EH (cell line): ENCODE data around the gene TCF19.
"Not testable (repeated sequence)": the region's sequence is repeated elsewhere in the genome, so short reads cannot be mapped to it uniquely, and the experiment has no call there.

ENCODE experiments used
- DNase-seq: peaks from one replicate; pipeline ENCODE4 v3.0.0-alpha.2; 2015; ENCODE audit warnings: low read depth

Gene TCF19

GRCh38 chr6:31183287-31183686 lies 24.9 kb downstream of the TCF19 start:
- not testable (repeated sequence) for DNase-seq

- DNase-seq, result not testable (repeated sequence)
Measured at GRCh38 chr6:31183859-31184258, 25.5 kb downstream of the TCF19 start.

DNA sequence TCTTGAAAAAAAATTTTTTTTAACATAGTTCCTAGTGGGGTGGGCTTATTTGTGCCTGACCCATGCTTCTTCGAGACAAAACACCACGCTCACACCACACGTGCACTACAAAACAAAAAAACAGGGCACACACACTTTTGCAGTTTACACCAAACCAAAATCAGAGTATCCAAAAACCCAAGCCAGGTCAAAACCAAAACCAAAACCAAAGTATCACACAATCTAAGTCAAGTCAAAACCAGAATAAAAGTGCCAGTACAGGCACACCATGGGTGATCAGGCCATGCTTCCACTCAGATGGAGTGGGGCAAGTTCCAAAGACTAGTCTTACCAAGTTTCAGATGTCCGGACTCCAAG lies 27.3 kb downstream of the TCF19 start:
- not testable (repeated sequence) for DNase-seq

DNA sequence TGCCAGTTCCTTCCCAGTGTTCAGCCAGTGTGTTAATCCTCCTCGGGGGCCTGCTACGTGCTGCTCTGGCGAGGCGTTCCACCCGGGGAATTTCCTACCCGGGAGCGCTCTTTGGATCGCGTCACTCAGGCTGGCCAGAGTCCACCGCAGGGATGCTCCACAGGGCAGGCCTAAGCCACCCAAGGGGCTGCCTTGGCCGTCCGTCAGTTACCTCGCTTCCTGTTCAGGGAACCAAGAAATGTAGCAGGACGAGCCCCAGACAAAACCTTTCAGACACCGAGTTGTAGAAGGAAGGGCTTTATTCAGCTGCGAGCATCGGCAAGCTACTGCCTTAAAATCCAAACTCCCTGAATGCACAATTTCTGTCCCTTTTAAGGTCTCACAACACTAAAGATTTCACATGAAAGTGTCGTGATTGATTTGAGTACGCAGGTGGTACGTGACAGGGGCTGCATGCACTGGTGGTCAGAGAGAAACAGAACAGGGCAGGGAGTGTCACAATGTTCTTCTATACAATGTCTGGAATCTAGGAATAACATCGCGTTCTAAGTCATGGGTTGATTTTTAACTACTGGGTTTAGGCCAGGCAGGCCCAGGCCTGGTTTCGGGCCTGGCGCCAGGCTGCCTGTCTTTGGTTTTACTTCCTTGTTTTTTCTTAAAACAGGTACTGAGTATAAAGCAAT lies 27.8 kb downstream of the TCF19 start:
- no peak for DNase-seq

DNA sequence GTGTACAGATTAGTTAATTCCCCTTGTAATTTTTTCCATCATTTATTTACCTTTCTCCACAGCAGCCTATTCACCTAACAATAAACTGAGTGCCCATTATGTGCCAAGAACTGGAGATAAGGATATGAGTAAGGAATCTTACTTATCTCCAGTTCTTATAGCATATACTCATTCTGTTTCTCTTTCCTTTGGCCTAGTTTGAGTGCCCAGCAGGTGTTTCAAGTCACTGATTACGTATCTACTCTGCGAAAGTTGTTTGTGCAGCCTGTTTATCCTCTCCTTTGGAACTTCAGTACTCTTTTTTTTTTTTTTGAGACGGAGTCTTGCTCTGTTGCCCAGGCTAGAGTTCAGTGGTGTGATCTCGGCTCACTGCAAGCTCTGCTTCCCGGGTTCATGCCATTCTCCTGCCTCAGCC lies 29.4 kb downstream of the TCF19 start:
- no peak for DNase-seq

DNA sequence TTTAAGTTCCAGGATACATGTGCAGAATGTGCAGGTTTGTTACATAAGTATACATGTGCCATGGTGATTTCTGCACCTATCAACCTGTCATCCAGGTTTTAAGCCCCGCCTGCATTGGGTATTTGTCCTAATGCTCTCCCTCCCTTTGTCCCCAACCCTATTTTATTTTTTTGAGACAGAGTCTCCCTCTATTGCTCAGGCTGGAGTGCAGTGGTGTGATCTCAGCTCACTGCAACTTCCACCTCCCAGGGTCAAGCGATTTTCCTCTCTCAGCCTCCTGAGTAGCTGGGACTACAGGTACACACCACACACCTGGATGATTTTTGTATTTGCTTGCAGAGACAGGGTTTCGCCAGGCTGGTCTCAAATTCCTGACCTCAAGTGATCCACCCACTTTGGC lies 30.8 kb downstream of the TCF19 start:
- DNase-seq, result not testable (repeated sequence)

DNA sequence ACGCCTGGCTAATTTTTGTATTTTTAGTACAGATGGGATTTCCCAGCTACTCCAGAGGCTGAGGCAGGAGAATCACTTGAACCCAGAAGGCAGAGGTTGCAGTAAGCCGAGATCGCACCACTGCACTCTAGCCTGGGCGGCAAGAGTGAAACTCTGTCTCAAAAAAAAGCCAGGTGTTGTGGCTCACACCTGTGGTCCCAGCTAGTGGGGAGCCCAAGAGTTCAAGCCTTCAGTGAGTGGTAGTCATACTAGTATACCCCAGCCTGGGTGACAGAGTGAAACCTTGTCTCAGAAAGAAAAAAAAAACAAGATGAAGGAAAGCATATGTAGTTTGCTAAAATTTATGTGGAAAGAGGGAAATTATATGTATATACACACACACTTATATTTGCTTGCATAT lies 32.1 kb downstream of the TCF19 start:
- DNase-seq, result no peak

DNA sequence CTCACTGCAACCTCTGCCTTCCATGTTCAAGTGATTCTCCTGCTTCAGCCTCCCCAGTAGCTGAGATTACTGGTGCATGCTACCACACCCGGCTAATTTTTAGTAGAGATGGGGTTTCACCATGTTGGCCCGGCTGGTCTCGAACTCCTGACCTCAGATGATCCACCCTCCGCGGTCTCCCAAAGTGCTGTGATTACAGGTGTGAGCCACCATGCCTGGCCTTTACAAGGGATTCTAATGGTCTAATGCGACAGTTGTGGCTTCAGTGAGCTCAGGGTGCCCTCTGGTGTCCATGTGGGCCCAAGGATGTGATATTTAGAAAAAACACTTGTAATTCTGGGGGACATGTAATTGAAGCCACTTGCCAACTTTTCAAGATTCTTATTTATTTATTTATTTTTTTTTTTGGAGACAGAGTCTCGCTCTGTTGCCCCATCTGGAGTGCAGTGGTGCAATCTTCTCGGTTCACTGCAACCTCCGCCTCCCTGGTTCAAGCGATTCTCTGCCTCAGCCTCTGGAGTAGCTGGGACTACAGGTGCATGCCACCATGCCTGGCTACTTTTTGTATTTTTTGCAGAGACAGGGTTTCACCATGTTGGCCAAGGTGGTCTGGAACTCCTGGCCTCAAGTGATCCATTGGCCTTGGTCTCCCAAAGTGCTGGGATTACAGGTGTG lies 34.2 kb downstream of the TCF19 start:
- DNase-seq, result peak; percentile 78

GRCh38 chr6:31193206-31193605 lies 34.8 kb downstream of the TCF19 start:
- no peak for DNase-seq

DNA sequence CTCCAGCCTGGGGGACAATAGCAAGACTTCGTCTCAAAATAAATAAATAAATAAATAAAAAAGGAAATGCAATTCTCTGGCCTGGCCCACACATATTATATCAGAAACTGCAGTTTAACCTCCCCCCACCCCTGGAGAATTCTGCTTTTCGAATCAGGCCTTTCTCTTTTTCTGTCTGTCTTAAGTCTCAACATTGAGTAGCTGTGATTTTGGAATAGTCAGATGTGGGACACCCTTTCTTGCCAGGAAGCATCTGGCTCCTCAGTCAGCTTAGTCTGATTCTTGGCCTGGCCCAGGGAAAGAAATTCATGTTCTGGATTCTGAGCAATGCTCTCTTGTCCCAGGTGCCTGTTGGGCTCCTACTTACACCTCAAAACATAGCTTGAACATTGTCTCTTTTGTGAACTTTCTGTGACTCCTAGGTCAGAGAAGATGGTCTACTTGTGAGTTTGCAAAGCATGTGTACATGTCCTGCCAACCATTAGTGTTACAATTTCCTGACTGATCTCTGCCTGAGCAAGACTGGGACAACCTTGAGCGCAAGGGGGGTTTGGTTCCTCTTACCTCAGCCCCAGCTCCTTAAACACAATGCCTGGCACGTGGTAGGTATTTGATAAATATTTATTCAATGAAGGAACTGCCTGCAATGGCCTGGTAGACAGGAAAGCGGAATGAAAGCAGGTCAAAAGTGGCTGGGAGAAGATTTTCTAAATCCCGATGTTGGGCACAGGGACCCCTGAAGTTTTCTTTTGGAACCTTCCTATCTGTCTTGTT lies 35.9 kb downstream of the TCF19 start:
- no peak for DNase-seq

- not testable (repeated sequence) for DNase-seq
Measured at GRCh38 chr6:31195308-31195979, 37.1 kb downstream of the TCF19 start.

- not testable (repeated sequence) for DNase-seq
Measured at GRCh38 chr6:31196251-31197022, 38.0 kb downstream of the TCF19 start.

GRCh38 chr6:31197559-31198305 lies 39.3 kb downstream of the TCF19 start:
- DNase-seq, result peak; percentile 85

DNA sequence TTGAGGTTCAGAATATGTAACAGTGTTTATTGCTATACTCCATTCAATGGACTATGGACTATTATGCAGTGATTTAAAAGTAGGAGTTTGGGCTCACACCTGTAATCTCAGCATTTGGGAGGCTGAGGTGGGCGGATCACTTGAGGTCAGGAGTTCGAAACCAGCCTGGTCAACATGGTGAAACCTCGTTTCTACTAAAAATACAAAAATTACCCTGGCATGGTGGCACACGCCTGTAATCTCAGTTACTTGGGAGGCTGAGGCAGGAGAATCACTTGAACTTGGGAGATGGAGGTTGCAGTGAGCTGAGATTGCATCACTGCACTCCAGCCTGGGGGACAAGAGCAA lies 40.7 kb downstream of the TCF19 start:
- DNase-seq, result not testable (repeated sequence)

GRCh38 chr6:31202259-31203166 lies 44.1 kb downstream of the TCF19 start:
- no peak for DNase-seq

GRCh38 chr6:31203345-31203979 lies 45.1 kb downstream of the TCF19 start:
- DNase-seq, result peak; percentile 69

GRCh38 chr6:31204751-31205145 lies 46.4 kb downstream of the TCF19 start:
- peak; percentile 41 for DNase-seq

GRCh38 chr6:31205638-31206037 lies 47.2 kb downstream of the TCF19 start:
- DNase-seq, result no peak

GRCh38 chr6:31208506-31208905 lies 50.1 kb downstream of the TCF19 start:
- no peak for DNase-seq

GRCh38 chr6:31209137-31209536 lies 50.7 kb downstream of the TCF19 start:
- DNase-seq, result no peak
